Left renal cortex interstitium (tissue), 4 donors: ENCODE data around the gene STX11. TPM values are rescaled to one million over a fixed set of nuclear protein-coding genes. Genes with fewer than 3 reads are reported as not detected.

ENCODE experiments used
- polyA plus RNA-seq, 4 donors: library from polyadenylated mRNA; unstranded; fragments of 120-200 nt; gene quantifications; one replicate each; pipeline ENCODE4 v1.2.1, GENCODE V29; 2013; ENCODE audit not compliant: insufficient read length in 4 of 4

STX11 gene
- polyA plus RNA-seq, 4 donors: 0.78 to 1.2 (median 0.91) TPM

Other genes with a start within 250 kb of the STX11 start
- gene PLAGL1, start 142.3 kb upstream of the STX11 start, polyA plus RNA-seq: 100 to 1,000 TPM in 2 of 4 donors, 10 to 100 TPM in 2; 64.1 to 122 (median 94.3) TPM
- 100 to 1,000 TPM; 128 to 183 (median 142) TPM for gene SF3B5, start 54.9 kb upstream of the STX11 start, polyA plus RNA-seq
- 100 to 1,000 TPM; 117 to 152 (median 134) TPM for gene UTRN, start 134.8 kb downstream of the STX11 start, polyA plus RNA-seq